Endothelial cell of umbilical vein (primary cell): ENCODE results near the gene DBNDD2. TPM values are rescaled to one million over a fixed set of nuclear protein-coding genes. Genes with fewer than 3 reads are reported as not detected.

Source experiments
- BruUV-seq: library from RNA; stranded (reverse); fragments of 400-500 nt; replicated peaks from 2 replicates; lab custom pipeline; 2021; lab: Mats Ljungman, UMichigan
- CTCF ChIA-PET: fragments of 300-600, 350-600 bp; sonication (Branson Sonifier 250); formaldehyde crosslinking; loops from one replicate; lab custom pipeline; 2021; ENCODE audit warnings: antibody characterized with exemption, inconsistent platforms; lab: Charles Lee
- POLR2A ChIA-PET: fragments of 300-600, 350-600 bp; sonication (Branson Sonifier 250); formaldehyde crosslinking; loops from one replicate; lab custom pipeline; 2021; ENCODE audit warnings: antibody characterized with exemption, inconsistent platforms; lab: Charles Lee
- DNase-seq: peaks from one replicate; pipeline ENCODE4 v3.0.0-alpha.2; 2011; ENCODE audit warnings: low read depth, low spot score
- FAIRE-seq: peaks from 2 replicates; lab custom pipeline; 2011; peaks lifted over from hg19 to GRCh38; lab: Jason Lieb, UNC
- H2AFZ ChIP-seq: 2 replicates; pipeline ENCODE4 v1.6.0; 2012; ENCODE audit warnings: low read depth, low read length, control low read depth, inconsistent platforms
- H3K27ac ChIP-seq: 2 replicates; pipeline ENCODE4 v1.5.1; 2011; ENCODE audit warnings: low read depth, mild to moderate bottlenecking, control low read depth, low read length, moderate library complexity; ENCODE audit not compliant: insufficient read depth
- H3K27me3 ChIP-seq, 2 experiments: 2 replicates each; pipeline versions ENCODE4 v1.6.0 to v1.6.1; 2011; ENCODE audit warnings: low read length in 2 of 2, mixed read lengths in 1 of 2; ENCODE audit not compliant: control insufficient read depth in 2 of 2, insufficient read depth in 2 of 2
- H3K36me3 ChIP-seq, 2 experiments: 2 replicates in 1 of 2; 3 replicates in 1 of 2; pipeline ENCODE4 v1.5.1; 2011; ENCODE audit warnings: low read length in 2 of 2, mild to moderate bottlenecking in 1 of 2, moderate library complexity in 1 of 2; ENCODE audit not compliant: control insufficient read depth in 2 of 2, insufficient read depth in 2 of 2; ENCODE audit errors: extremely low read depth in 1 of 2
- H3K4me1 ChIP-seq: 3 replicates; pipeline ENCODE4 v1.5.1; 2011; ENCODE audit warnings: mild to moderate bottlenecking, low read length; ENCODE audit not compliant: control insufficient read depth, insufficient read depth; ENCODE audit errors: extremely low read depth
- H3K4me2 ChIP-seq: 2 replicates; pipeline ENCODE4 v1.6.1; 2011; ENCODE audit warnings: low read length, control low read depth, mixed read lengths; ENCODE audit not compliant: insufficient read depth
- H3K4me3 ChIP-seq, 3 experiments: fragments of 200-600 bp in 1 of 3; sonication (generic), shearing (Covaris generic) in 1 of 3; replicated peaks in 1 of 3; 2 replicates each; pipeline ENCODE4 v1.5.1; 2011 to 2016; ENCODE audit warnings: control low read depth in 3 of 3, low read length in 3 of 3, mild to moderate bottlenecking in 2 of 3, inconsistent platforms in 1 of 3, low read depth in 1 of 3, moderate library complexity in 1 of 3; ENCODE audit not compliant: insufficient read depth in 1 of 3
- H3K79me2 ChIP-seq: 2 replicates; pipeline ENCODE4 v1.6.0; 2012; ENCODE audit warnings: low read length, inconsistent platforms; ENCODE audit not compliant: control insufficient read depth, insufficient read depth
- H3K9ac ChIP-seq: replicated peaks from 2 replicates; pipeline ENCODE3; 2011; ENCODE audit warnings: low read length, control low read depth; ENCODE audit not compliant: insufficient read depth; ENCODE audit errors: extremely low read depth
- H3K9me1 ChIP-seq: replicated peaks from 3 replicates; pipeline ENCODE4 v1.6.0; 2011; ENCODE audit warnings: mild to moderate bottlenecking, low read length; ENCODE audit not compliant: control insufficient read depth, insufficient read depth; ENCODE audit errors: extremely low read depth
- H3K9me3 ChIP-seq: replicated peaks from 2 replicates; pipeline ENCODE4 v1.5.1; 2012; ENCODE audit warnings: low read length, inconsistent platforms; ENCODE audit not compliant: control insufficient read depth, insufficient read depth
- H4K20me1 ChIP-seq: replicated peaks from 2 replicates; pipeline ENCODE3; 2011; ENCODE audit warnings: mild to moderate bottlenecking, low read length; ENCODE audit not compliant: control insufficient read depth, insufficient read depth; ENCODE audit errors: extremely low read depth
- CTCF ChIP-seq, 2 donors: IDR thresholded peaks; 1 replicate in 1 of 2; 2 replicates in 1 of 2; pipeline ENCODE4 v1.5.1; 2011; ENCODE audit warnings: low read length in 2 of 2, mild to moderate bottlenecking in 2 of 2, moderate library complexity in 2 of 2, control low read depth in 1 of 2, inconsistent platforms in 1 of 2, low read depth in 1 of 2; ENCODE audit not compliant: insufficient read depth in 1 of 2; ENCODE audit errors: extremely low read depth in 1 of 2
- EZH2 ChIP-seq: IDR thresholded peaks from 2 replicates; pipeline ENCODE4 v1.6.1; 2012; ENCODE audit warnings: borderline replicate concordance, low read depth, mild to moderate bottlenecking, moderate library complexity, low read length, inconsistent platforms; ENCODE audit not compliant: severe bottlenecking
- FOS ChIP-seq: IDR thresholded peaks from 2 replicates; pipeline ENCODE4 v1.6.1; 2011; ENCODE audit warnings: mild to moderate bottlenecking, low read length, moderate library complexity, borderline replicate concordance; ENCODE audit not compliant: insufficient read depth
- GATA2 ChIP-seq: IDR thresholded peaks from 2 replicates; pipeline ENCODE4 v1.7.0; 2011; ENCODE audit warnings: low read depth, mild to moderate bottlenecking, moderate library complexity, mixed read lengths, low read length; ENCODE audit not compliant: insufficient read length, insufficient read depth
- JUN ChIP-seq: IDR thresholded peaks from 2 replicates; pipeline ENCODE4 v1.6.1; 2011; ENCODE audit warnings: borderline replicate concordance, low read depth; ENCODE audit not compliant: insufficient read length, insufficient read depth
- MAX ChIP-seq: IDR thresholded peaks from 2 replicates; pipeline ENCODE4 v1.6.1; 2011; ENCODE audit not compliant: insufficient read depth, insufficient read length
- MYC ChIP-seq: IDR thresholded peaks from one replicate; pipeline ENCODE4 v1.6.1; 2011; ENCODE audit warnings: mild to moderate bottlenecking, low read depth, low read length
- POLR2A ChIP-seq: IDR thresholded peaks from 2 replicates; pipeline ENCODE4 v1.6.1; 2012; ENCODE audit warnings: low read depth, mild to moderate bottlenecking, control low read depth, low read length
- dilution Hi-C: fragments of 300-500 bp; cut with MboI; formaldehyde crosslinking; loops from one replicate; pipeline ENCODE4 v1.15.0; 2019; ENCODE audit warnings: low sequenced_read_pairs; ENCODE audit not compliant: extremely low pct_ligation_motif_present
- intact Hi-C: fragments of 100-400 bp; cut with micrococcal nuclease; formaldehyde crosslinking; loops from one replicate; pipeline ENCODE4 v1.10.0; 2022
- polyA plus RNA-seq, 4 experiments: library from polyadenylated mRNA; depleted of rRNA in 3 of 4; stranded (reverse) in 3 of 4; unstranded in 1 of 4; fragments of >200 nt; gene quantifications; 2 replicates each; pipeline versions ENCODE4 v1.2.1 to v1.2.3, GENCODE V29; 2011 to 2012; ENCODE audit warnings: missing spikeins in 1 of 4
- total RNA-seq: library from RNA; stranded (reverse); gene quantifications from 2 replicates; pipeline ENCODE4 v1.2.3, GENCODE V29; 2021

The DBNDD2 gene
- total and polyA plus RNA-seq, 2 donors (not counting 3 experiments of a cell fraction or from before 2014, with no cell fraction given) = 15.6 to 27.9 TPM

DNA sequence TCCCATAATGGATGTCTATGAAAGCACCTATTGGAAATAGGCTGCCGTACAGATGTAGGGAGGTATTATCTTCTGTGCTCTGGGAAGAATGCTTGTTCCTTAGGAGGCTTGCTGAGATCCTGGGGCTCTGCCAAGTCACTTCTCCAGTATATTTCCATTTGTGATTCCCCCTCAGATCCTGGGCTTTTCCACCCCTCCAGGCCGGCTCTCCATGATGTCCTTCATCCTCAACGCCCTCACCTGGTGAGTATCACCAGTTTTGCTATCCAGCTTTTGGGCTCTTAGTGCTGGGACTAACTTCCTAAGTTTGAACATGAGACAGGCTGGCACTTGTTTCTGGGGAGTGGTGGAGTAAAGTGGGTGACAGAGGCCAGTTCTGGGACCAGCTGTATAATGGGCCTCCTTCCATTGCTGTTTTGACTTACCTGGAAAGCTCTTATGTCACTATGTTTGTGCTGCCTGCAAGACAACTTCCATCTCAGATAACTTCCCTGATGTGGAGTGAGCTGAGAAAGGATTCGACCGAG lies 42.6 kb upstream of the DBNDD2 start:
- no peak overlapping the region for H3K27ac ChIP-seq
- no peaks in the 10 kb centered on the region for H3K9me3 ChIP-seq
- ChIA-PET POLR2A (no interaction called here), CTCF (interaction anchor here (1.9 to 8.3 kb wide), 2 partner anchors 9 to 71 kb away, joined by 10 to 111 read pairs; no protein-coding TSS in a partner anchor)
- DNase-seq (no peak), FAIRE-seq (no peak)
- H3K4me1 ChIP-seq = peaks cover 10% of the 10 kb centered on the region
- H2AFZ ChIP-seq = no peak overlapping the region
- H3K9me1 ChIP-seq = no peaks in the 10 kb centered on the region
- no peak overlapping the region for H3K9ac ChIP-seq
- H4K20me1 ChIP-seq = no peaks in the 10 kb centered on the region
- H3K79me2 ChIP-seq = peaks cover 12% of the 10 kb centered on the region
- dilution Hi-C loops = no loop called here
- no peaks in the 10 kb centered on the region for H3K27me3 ChIP-seq
- no peak overlapping the region for H3K4me2 ChIP-seq
- no TSS peak for BruUV-seq
- no peak overlapping the region for H3K4me3 ChIP-seq
- H3K36me3 ChIP-seq = peaks cover 0 to 11% of the 10 kb centered on the region in 2 experiments
- intact Hi-C loops = no loop called here
- TF ChIP-seq MAX = no peak
- no peak for TF ChIP-seq MYC
- TF ChIP-seq CTCF (IDR thresholded peaks at IDR 0.05; ENCODE audit: extremely low read depth in 1 of 2, insufficient read depth in 1 of 2, low read depth in 1 of 2, low read length in 2 of 2) = no peak
- TF ChIP-seq GATA2 = no peak
- TF ChIP-seq JUN = no peak
- no peak for TF ChIP-seq FOS
- no peak for TF ChIP-seq POLR2A
- TF ChIP-seq EZH2 = no peak
